GM12864 (cell line): Measurements from ENCODE around the gene RNF212B.
A peak's percentile ranks its signal among the peaks of the same experiment; 100 is the strongest.

Experiments used
- DNase-seq: peaks from one replicate; pipeline ENCODE4 v3.0.0-alpha.2; 2011; ENCODE audit warnings: low read depth
- H3K4me3 ChIP-seq: 2 replicates; pipeline ENCODE4 v1.5.1; 2011; ENCODE audit warnings: mild to moderate bottlenecking, low read depth, low read length, control low read depth
- CTCF ChIP-seq: IDR thresholded peaks from 2 replicates; pipeline ENCODE4 v1.5.1; 2011; ENCODE audit warnings: low read depth, mild to moderate bottlenecking, moderate library complexity, low read length, control low read depth, inconsistent platforms; ENCODE audit errors: missing control alignments

Gene RNF212B

GRCh38 chr14:23319746-23320583 lies 82.2 kb downstream of the RNF212B start:
- peak overlapping the region; percentile 50 for H3K4me3 ChIP-seq
- no peak for TF ChIP-seq CTCF
- DNase-seq: no peak

DNA sequence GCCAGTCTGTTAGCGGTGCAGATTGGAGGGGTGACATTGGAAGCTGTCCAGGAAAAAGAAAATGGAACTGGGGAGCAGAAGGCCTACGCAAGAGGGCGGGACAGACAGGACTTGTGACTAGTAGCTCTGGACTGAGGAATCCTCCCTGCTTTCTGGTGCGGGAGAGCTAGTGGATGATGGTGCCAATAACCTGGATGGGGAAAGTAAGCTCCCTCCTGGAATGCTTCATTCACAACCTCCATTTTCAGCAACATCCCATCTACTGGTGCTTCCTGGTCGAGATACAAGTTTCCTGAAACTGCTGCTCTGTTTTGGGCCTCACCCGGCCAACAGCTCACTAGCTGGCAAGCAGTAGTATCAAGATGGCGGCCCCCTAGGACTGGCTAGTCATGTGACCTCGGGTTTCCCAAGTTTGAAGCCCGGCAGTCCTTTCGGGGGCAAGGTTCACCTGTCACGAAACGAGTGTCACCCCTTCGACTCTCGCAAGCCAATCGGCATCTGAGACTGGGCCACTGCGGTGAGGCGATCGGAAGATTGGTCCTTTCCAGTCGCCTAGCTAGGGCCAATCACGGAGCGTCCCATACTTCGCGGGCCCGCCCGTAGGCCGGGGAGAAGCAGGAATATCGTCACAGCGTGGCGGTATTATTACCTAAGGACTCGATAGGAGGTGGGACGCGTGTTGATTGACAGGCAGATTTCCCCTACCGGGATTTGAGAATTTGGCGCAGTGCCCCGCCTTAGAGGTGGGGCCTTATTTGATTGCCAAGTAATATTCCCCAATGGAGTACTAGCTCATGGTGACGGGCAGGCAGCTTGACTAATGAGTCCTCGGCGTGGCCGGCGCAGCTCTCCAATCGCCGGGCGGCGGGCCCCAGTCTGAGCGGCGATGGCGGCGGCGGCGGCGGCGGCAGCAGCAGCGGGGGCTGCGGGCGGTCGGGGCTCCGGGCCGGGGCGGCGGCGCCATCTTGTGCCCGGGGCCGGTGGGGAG lies 83.1 kb downstream of the RNF212B start, which contains the start of gene PABPN1:
Gene PABPN1 (plus strand): TSS at position 874 of the 988 bp plus-strand sequence. CDS start 13 bp downstream, at position 887.
- no peak for TF ChIP-seq CTCF
- peak; percentile 100 for DNase-seq
- H3K4me3 ChIP-seq: peak within 1 kb of the TSS; percentile 93

- H3K4me3 ChIP-seq: peak overlapping the region; percentile 93
- DNase-seq: no peak
- TF ChIP-seq CTCF: no peak
Observed at GRCh38 chr14:23321572-23322547, 84.1 kb downstream of the RNF212B start.
